GM19328 (cell line): ENCODE measurements around the gene SFMBT2.
"Not testable (repeated sequence)": the region's sequence is repeated elsewhere in the genome, so short reads cannot be mapped to it uniquely, and the experiment has no call there.

Source experiments
- ATAC-seq: cut with Tn5 transposase; IDR thresholded peaks from one replicate; pipeline ENCODE4 v1.9.1; 2021; ENCODE audit warnings: mild to moderate bottlenecking, moderate library complexity; ENCODE audit not compliant: unreplicated experiment

SFMBT2 gene

DNA sequence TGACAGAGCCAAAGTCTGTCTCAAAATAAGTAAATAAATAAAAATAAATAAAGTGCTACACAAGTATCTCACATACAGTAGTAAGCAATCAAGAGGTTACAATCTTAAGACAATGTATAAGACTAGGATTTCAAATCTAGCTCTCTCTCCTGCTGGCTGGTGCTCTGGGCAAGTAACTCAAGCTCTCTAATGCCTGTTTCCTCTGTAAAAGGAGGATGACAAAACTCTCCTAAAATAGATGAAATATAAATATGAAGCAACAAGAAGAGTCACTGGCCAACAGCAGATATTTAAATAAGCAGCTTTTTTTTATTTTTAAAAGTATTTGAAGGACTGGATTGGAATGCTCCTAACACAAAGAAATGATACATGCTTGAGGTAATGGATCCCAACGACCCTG is 7.2 kb downstream of the SFMBT2 start:
- ATAC-seq, result no peak

DNA sequence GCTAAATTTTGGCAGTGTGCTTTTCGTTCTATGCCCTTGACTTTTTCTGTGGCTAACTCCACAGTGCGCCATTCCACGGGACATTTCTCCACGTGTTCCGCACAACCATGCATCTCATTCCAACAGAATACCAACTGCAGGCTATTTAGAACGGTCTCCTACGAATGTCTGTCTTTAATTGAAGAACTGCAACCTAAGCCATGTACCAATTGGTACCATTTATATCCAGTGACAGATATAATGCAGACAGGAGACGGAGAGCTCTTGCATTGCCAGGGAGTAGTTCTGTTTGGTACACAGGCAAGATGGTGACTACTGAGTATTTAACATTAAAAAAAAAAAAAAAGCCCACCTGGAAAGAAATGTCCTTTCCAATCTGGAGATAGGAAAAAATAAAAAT is 9.1 kb downstream of the SFMBT2 start:
- ATAC-seq, result no peak

DNA sequence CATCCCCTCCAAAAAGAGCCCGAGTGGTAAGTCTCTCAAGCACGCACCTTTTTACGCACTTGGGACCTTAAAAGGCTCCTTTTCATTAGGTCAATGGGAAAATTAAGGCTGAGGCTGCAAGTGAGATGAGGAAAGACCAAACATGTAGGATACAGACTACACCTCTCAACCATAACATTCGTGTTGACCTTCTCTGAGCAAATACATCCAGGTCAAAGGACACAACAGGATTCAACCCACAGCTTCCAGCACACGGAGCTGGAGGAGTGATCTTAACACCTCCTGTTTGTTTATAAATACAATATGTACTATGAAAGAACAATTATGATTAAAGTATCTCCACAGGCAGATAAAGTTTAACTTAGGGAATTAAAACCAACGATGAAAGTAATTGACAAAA is 9.7 kb downstream of the SFMBT2 start:
- no peak for ATAC-seq

DNA sequence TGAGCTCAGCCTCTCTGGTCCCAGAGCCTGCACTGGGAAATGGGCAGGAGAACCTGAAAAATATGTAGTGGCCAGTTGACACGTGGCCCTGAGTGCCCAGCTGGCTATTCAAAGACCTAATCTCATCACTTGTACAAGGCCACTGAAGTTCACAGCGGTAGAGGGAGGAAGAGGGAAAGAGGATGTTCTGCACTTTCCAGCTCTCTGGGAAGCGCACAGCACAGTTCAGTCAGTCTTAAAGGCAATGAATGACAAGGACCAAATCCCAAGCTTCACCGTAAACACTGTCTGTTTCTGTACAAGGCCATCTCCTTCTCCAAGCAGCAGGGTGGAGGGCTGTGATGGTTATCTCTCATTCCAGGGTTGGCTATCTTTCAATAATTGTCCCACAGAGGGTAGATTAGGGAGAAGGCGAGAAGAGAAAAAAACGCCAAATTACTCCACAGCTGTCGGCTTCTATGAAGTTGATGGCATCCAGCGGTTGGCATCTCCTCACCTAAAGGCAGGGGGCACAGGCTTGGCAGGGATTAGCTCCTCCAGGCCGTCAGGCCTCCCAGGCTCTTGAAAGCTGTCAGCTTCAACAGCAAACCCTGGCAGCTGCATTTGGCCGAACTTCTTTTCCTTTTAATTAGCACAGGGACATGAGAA is 10.6 kb downstream of the SFMBT2 start:
- ATAC-seq, result no peak

DNA sequence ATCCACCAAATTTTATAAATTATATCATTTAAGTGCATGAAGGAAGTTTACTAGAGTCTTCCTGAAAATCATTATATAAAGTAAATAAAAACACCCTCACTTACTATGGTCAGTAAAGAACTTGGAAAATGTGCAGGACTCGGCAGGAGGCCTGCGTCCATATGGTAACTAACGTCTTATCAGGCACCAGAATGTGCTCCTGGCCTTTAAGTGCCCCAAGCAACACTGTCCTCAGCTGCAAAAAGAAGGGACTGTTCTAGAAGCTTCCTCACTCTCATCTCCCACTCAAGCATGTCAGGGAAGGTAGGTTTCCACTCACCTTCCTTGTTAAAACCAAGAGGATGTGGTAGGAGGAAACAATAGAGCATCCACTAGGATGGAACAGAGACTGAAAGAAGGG is 11.3 kb downstream of the SFMBT2 start:
- no peak for ATAC-seq

DNA sequence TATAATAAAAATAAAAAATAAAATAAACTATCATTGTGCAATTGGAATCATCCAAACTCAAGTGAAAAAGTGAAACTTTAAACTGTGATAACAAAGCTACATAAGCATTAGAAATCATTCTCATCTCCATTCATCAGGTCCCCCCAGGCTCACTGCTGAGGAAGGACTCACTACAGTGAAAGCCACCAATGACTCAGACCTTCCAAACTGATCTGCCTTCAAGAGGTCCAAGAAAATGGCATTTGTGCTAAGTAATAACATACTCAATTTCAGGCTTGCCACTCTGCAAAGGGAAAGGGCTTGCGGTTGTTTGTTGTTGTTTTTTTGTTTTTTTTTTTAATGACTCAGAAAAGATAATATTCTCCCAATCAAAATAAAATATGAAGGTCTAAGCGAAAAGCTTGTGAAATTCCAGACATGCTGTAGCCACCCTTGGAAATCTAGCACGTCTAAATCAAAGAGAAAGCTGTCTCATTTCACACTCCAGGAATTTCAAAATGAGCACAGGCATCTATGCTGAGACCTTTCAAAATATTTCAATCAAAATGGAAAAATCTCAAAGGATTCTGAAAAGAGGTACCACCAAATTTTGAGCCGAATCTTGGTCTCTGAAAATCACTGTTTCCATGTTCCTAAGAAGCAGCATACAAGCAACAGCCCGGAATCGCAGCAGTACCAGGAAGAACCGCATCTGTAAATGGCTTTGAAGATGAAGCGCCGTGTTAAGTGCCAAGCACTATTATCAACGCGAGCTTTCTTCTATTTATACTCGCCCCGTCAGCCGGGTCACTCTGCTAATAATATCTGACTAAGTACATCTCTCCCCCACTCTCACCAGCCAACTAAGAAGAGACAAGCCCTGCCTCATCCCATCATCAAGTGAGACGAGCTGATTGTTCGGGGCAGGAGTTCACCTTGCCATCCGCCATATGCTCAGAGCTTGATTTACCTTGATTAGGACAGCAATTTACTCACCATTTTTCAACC is 13.5 kb downstream of the SFMBT2 start:
- ATAC-seq, result no peak

DNA sequence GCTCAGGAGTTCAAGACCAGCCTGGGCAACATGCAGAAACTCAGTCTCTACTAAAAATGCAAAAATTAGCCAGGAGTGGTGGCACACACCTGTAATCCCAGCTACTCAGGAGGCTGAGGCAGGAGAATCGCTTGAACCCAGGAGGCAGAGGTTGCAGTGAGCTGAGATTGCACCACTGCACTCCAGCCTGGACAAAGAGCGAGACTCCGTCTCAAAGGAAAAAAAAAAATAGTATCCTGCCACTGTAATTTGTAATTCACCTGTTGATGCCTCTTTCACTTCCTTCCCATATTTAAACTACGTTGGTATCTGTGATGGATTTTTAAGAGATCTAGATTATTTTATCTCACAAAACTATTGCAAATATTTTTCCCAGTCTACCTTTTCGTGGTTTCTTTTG is 18.5 kb downstream of the SFMBT2 start:
- not testable (repeated sequence) for ATAC-seq

DNA sequence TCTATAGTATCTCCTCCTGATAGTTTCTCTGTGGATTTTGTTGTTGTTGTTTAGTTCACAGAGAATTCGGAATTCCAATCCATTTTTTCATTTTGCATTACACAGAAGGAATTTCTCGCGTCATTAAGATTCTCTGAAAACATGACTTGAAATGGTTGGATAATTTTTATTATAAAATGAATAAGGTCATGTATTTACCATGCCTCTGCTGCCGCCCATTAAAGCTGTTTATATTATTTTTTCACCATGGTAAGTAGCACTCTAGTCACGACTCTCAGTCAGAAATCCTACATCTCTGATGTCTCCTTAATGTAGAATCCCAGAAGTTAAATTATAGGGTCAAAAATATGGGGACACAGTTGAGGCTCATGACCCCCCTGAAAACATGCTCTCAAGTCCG is 19.1 kb downstream of the SFMBT2 start:
- ATAC-seq, result no peak

DNA sequence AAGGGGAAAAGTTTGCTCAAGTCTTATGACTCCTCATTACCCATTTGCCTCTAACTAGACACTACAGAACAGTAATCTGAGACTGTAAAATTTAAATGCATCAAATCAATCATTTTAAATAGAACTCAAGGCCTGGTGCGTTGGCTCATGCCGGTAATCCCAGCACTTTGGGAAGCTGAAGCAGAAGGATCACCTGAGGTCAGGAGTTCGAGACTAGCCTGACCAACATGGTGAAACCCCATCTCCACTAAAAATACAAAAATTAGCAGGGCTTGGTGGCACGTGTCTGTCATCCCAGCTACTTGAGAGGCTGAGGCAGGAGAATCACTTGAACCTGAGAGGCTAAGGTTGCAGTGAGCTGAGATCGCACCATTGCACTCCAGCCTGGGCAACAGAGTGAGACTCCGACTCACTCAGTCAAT is 20.1 kb downstream of the SFMBT2 start:
- ATAC-seq, result not testable (repeated sequence)

DNA sequence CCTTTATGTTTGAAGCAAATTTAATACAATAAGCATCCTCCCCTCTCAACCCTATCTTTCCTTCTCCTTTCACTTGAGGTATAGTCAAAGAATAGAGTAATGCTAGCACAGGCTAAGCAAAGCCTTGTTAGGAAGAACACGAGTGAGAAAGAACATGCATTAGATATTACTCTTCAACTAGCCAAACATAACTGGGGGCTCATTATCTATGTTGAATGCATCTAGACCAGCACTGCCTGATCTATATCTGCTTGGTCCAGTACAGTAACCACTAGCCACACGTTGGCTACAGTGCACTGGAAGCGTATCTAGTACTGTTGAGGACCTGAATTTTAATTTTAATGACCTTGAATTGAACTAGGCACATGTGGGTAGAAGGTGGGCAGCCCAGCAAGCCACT is 21.0 kb downstream of the SFMBT2 start:
- ATAC-seq, result no peak

DNA sequence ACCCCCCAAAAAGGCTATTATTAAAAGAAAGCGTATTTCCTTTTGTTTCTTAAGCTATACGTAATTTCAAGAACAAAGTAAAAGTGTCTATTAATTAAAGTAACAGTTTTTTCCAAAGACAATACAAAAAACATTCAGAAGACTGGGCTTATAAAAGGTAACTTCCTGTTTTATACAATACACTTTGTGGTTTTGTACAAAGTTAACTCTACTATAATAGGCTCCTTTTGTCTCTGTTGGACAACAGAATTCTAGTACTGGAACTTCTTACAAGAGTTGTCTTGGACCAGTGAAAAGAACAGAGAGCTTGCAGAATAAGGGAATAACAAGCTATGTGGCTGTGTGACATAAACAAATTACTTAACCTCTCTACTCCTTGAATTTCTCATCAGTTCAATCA is 21.5 kb downstream of the SFMBT2 start:
- no peak for ATAC-seq

DNA sequence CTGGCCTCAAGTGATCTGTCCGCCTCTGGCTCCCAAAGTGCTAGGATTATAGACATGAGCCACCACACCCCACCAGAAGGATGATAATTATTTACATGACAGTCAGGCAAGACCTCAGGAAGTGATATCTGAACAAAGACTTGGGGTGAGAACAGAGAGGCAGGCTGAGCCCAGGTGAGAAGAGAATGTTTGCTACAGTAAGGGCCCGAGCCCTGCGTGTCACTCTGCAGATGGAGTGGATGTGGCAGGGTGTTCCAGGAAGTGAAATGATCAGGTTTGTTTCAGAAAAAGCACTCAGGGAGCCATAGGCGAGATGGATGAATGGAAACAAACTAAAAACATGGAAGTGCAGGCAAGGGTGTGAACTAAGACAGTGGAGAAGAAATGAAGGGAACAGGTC is 22.2 kb downstream of the SFMBT2 start:
- ATAC-seq, result no peak

DNA sequence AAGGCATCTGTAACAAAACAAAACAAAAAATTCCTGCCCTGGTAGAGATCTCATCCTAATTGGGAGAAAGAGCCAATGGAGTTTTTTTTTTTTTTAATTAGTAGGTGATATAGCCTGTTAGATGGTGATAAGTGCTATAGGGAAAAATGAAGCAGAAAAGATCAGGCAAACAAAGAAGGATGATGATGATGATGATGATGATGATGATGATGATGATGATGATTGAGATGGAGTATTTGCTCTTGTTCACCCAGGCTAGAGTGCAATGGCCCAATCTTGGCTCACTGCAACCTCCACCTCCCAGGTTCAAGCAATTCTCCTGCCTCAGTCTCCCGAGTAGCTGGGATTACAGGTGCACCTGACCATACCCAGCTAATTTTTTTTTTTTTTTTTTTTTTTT is 22.7 kb downstream of the SFMBT2 start:
- ATAC-seq, result not testable (repeated sequence)

DNA sequence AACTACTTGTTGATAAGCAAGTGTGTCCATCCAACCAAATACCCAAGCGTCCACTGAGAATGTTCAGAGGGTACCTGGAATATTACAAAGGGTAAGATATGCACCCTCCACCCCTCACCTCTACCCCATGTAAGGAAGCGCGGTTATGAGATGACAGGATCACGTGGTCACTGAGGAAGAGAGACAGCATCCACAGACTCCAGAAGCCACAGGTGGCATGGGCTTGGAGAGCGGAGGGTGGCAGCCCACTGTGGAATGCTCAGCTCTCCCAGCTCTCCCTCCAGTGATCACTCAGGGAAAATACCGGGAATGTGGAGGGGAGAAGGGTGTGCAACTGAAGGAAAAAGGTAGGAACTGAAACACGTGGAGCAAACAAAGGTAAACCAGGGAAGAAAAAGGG is 25.7 kb downstream of the SFMBT2 start:
- no peak for ATAC-seq

DNA sequence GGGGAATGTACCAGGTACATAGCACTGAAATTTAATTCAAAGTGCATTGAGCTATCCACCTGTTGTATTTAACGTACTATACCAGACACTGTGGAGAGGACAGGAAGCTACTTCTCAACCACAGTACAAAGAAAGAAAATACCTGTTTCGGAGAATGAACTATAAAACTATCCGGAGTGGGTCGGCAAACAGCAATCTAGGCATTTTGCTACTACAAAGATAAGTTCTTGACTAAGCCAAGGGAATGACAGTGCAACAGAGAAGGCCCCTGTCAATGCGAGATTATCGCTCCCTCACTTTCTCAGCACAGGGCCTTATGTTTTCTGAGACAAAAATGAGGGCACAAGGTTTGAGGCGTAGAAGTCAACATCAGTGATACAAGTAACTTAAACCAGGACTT is 27.4 kb downstream of the SFMBT2 start:
- ATAC-seq, result no peak

DNA sequence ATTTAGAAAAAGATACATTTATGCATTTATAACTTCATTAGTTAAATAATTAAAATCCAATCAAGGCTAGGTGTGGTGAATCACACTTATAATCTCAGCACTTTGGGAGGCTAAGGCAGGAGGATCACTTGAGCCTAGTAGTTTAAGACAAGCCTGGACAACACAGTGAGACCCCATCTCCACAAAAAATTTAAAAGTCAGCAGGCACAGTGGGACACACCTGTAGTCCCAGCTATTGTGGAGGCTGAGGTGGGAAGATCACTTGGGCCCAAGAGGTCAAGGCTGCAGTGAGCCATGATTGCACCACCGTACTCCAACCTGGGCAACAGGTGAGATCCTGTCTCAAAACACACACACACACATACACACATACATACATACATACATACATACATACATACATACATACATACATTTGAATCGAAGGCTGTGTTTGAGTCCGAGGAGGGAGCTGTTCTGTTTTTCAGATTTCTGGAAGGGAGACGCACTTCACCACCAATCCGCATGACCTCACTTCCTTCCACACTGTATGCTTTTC is 30.1 kb downstream of the SFMBT2 start:
- no peak for ATAC-seq

DNA sequence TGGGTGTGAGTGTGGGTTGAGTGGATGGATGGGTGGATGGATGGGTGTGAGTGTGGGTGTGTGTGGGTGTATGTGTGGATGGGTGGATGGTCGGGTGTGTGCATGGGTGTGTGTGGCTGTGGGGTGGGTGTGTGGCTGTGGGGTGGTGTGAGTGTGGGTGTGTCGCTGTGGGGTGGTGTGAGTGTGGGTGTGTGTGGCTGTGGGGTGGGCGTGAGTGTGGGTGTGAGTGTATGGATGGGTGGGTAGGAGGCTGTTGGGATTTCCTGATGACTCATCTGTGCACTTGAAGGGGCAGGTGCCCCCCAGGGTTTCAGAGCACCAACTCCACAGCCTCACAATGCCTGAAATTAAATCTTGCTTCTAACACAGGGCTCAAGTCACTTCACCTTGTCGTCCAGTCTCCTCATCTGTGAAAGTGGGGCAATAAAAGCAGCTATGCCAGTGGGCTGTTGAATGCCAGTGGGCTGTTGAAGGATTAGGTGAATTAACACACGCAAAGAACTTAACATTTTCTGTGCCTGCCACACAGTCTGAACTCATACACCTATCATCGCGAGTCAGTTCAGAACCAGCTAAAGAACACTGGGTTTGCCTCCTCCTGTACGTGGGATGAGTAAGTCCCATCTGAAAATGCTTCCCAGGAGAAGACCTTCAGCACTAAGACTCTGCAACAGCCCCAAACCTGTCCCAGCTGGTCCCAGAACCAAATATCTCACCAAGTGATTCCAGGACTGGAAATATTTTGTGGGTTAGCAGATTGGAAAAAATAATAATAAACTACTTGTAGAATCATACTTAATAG is 32.0 kb downstream of the SFMBT2 start:
- ATAC-seq, result no peak

DNA sequence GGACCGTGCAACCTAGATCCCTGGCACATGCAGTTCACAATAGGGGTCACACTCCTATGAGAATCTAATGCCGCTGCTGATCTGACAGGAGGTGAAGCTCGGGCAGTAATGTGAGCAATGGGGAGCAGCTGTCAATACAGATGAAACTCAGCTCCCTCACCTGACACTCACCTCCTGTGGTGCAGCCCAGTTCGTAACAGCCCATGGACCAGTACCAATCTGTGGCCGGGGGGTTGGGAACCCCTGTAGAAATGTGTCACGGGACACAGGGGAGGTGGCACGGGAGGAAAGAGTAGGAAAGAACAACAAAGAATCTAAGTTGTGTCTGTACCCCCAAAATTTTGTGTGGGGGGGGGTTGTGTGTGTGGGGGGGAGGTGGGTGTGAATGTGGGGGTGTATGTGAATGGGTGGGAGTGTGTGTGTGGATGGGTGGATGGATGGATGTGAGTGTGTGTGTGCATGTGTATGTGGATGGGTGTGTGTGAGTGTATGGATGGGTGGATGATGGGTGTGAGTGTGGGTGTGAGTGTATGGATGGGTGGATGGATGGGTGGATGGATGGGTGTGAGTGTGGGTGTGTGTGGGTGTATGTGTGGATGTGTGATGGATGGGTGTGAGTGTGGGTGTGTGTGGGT is 33.1 kb downstream of the SFMBT2 start:
- ATAC-seq, result no peak

DNA sequence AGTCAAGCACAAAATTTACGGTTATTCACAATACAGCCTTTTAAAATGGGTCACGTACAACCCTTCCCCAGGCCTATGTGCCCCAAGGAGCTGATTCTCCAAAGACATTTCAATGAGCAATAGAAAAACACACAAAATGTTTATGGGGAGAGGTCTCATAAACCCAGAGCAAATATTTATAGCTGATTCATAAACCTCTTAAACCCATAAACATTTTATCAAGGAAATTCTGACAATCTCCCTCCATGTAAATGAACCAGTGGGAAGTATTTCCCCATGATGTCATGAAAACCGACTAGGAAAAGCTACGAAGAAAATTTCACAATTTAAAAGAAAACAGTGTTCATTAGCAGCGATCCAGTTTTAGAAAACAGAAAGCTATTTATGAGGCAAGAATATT is 36.0 kb downstream of the SFMBT2 start:
- no peak for ATAC-seq

DNA sequence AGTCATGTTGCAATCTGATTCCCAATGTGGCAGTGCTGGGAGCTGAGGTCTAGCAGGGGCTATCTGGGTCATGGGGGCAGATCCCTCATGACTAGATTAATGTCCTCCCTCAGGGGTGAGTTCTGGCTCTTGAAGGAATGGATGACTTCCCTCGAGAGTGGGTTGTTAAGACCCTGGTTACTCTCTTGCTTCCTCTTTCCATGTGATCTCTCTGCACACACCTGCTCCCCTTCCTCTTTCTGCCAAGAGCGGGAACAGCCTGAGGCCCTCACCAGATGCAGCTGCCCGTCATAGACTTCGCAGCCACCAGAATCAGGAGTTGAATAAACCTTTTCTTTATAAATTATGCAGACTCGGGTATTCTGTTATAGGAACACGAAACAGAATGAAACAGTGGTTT is 37.8 kb downstream of the SFMBT2 start:
- ATAC-seq, result no peak

DNA sequence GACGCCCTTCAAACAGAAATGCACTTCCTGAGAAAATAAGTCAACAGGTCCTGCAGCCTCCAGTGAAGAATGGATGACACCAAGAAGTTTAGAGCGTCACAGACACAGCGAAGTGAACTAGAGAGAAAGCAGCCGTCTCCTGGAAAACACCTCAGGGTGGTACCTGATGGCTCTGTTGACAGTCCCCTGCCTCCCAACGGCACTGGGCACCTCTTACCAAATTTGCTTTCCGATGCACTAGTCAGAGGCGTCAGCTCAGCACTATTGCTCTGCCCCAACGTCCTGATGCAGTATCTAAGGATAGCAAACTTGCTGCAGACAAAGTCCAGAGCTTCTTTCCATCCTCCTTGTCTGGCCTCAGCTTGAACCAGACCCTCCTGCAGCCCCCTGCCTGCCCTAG is 38.3 kb downstream of the SFMBT2 start:
- no peak for ATAC-seq
